GM21390 (cell line): Measurements from ENCODE around the gene UGT2B15.
A peak's percentile ranks its signal among the peaks of the same experiment; 100 is the strongest.
"Not testable (repeated sequence)": the region's sequence is repeated elsewhere in the genome, so short reads cannot be mapped to it uniquely, and the experiment has no call there.

Experiments
- ATAC-seq: cut with Tn5 transposase; IDR thresholded peaks from one replicate; pipeline ENCODE4 v1.9.1; 2021; ENCODE audit not compliant: unreplicated experiment

Gene UGT2B15

GRCh38 chr4:68670479-68670939 lies at the start of gene UGT2B15:
Gene UGT2B15, minus strand, starts transcription at chr4:68670652. Its CDS starts 34 bp downstream, at chr4:68670618.
- not testable (repeated sequence) for ATAC-seq

- no peak for ATAC-seq
These were observed 48.6 kb upstream of the UGT2B15 start for GRCh38 chr4:68719075-68719473.

GRCh38 chr4:68718447-68719074 lies 48.1 kb upstream of the UGT2B15 start:
- ATAC-seq: no peak

GRCh38 chr4:68717999-68718398 lies 47.5 kb upstream of the UGT2B15 start:
- no peak for ATAC-seq

- ATAC-seq: no peak
These were observed 43.9 kb upstream of the UGT2B15 start for GRCh38 chr4:68714400-68714799.

- no peak for ATAC-seq
These were observed 41.8 kb upstream of the UGT2B15 start for GRCh38 chr4:68712207-68712606.

GRCh38 chr4:68708566-68708965 lies 38.1 kb upstream of the UGT2B15 start:
- no peak for ATAC-seq

GRCh38 chr4:68703168-68703567 lies 32.7 kb upstream of the UGT2B15 start:
- ATAC-seq: not testable (repeated sequence)

- no peak for ATAC-seq
These were observed 29.7 kb upstream of the UGT2B15 start for GRCh38 chr4:68700152-68700551.

- no peak for ATAC-seq
These were observed 23.0 kb upstream of the UGT2B15 start for GRCh38 chr4:68693325-68694075.

- ATAC-seq: no peak
These were observed 20.7 kb upstream of the UGT2B15 start for GRCh38 chr4:68691186-68691585.

GRCh38 chr4:68683034-68683433 lies 12.6 kb upstream of the UGT2B15 start:
- ATAC-seq: no peak

- ATAC-seq: not testable (repeated sequence)
These were observed 10.8 kb upstream of the UGT2B15 start for GRCh38 chr4:68681298-68681697.

GRCh38 chr4:68673143-68673542 lies 2.7 kb upstream of the UGT2B15 start:
- no peak for ATAC-seq

- ATAC-seq: not testable (repeated sequence)
These were observed 765 bp upstream of the UGT2B15 start for GRCh38 chr4:68671217-68671616.

GRCh38 chr4:68668537-68669163 lies 1.8 kb downstream of the UGT2B15 start:
- not testable (repeated sequence) for ATAC-seq

- ATAC-seq: not testable (repeated sequence)
These were observed 2.9 kb downstream of the UGT2B15 start for GRCh38 chr4:68667551-68667950.

- ATAC-seq: not testable (repeated sequence)
These were observed 5.7 kb downstream of the UGT2B15 start for GRCh38 chr4:68664721-68665120.

- ATAC-seq: not testable (repeated sequence)
These were observed 7.4 kb downstream of the UGT2B15 start for GRCh38 chr4:68662836-68663574.

GRCh38 chr4:68658672-68659071 lies 11.8 kb downstream of the UGT2B15 start:
- no peak for ATAC-seq

GRCh38 chr4:68657022-68657594 lies 13.3 kb downstream of the UGT2B15 start:
- ATAC-seq: peak; percentile 64
